H9 (cell line): Measurements from ENCODE around the gene HTATIP2. TPM values are rescaled to one million over a fixed set of nuclear protein-coding genes. Genes with fewer than 3 reads are reported as not detected.

ENCODE experiments used
- DNase-seq: peaks from one replicate; pipeline ENCODE4 v3.0.0-alpha.2; 2017
- H2AFZ ChIP-seq: one replicate; pipeline ENCODE4 v1.6.1; 2013; ENCODE audit warnings: mild to moderate bottlenecking, low read length, control low read depth, moderate library complexity
- H2AK5ac ChIP-seq: 2 replicates; pipeline ENCODE4 v1.6.1; 2013; ENCODE audit warnings: low read length, control low read depth, mixed read lengths; ENCODE audit not compliant: insufficient read length
- H2BK120ac ChIP-seq: one replicate; pipeline ENCODE4 v1.6.1; 2013; ENCODE audit warnings: low read depth, mild to moderate bottlenecking, low read length, control low read depth, inconsistent platforms; ENCODE audit not compliant: poor library complexity, severe bottlenecking
- H2BK12ac ChIP-seq: 2 replicates; pipeline ENCODE4 v1.6.1; 2013; ENCODE audit warnings: low read length, control low read depth, mixed read lengths, low read depth; ENCODE audit not compliant: insufficient read length
- H2BK15ac ChIP-seq: 2 replicates; pipeline ENCODE4 v1.6.1; 2013; ENCODE audit warnings: low read depth, low read length, control low read depth
- H2BK20ac ChIP-seq: one replicate; pipeline ENCODE4 v1.6.1; 2013; ENCODE audit warnings: low read depth, mild to moderate bottlenecking, low read length, control low read depth, inconsistent platforms; ENCODE audit not compliant: poor library complexity, severe bottlenecking
- H2BK5ac ChIP-seq: 2 replicates; pipeline ENCODE4 v1.6.1; 2013; ENCODE audit warnings: low read length, control low read depth, mixed read lengths; ENCODE audit not compliant: insufficient read length
- H3K14ac ChIP-seq: 2 replicates; pipeline ENCODE4 v1.6.1; 2013; ENCODE audit warnings: low read length, control low read depth; ENCODE audit not compliant: insufficient read depth
- H3K18ac ChIP-seq: 2 replicates; pipeline ENCODE4 v1.6.1; 2013; ENCODE audit warnings: low read depth, mild to moderate bottlenecking, mixed read lengths, low read length, control low read depth; ENCODE audit not compliant: insufficient read length
- H3K23ac ChIP-seq: 2 replicates; pipeline ENCODE4 v1.6.1; 2013; ENCODE audit warnings: low read length, control low read depth, mixed read lengths, low read depth; ENCODE audit not compliant: insufficient read length
- H3K23me2 ChIP-seq: 2 replicates; pipeline ENCODE4 v1.6.1; 2013; ENCODE audit warnings: low read depth, mild to moderate bottlenecking, mixed read lengths, low read length, control low read depth; ENCODE audit not compliant: insufficient read length, poor library complexity, severe bottlenecking
- H3K27ac ChIP-seq: 2 replicates; pipeline ENCODE4 v1.5.1; 2013; ENCODE audit warnings: low read length, control low read depth, mixed read lengths, low read depth; ENCODE audit not compliant: insufficient read length
- H3K27me3 ChIP-seq: 2 replicates; pipeline ENCODE4 v1.6.1; 2013; ENCODE audit warnings: low read length, control low read depth, inconsistent platforms; ENCODE audit not compliant: insufficient read depth
- H3K4ac ChIP-seq: 2 replicates; pipeline ENCODE4 v1.6.1; 2013; ENCODE audit warnings: low read depth, mild to moderate bottlenecking, control low read depth, inconsistent platforms, low read length, moderate library complexity
- H3K4me1 ChIP-seq: 2 replicates; pipeline ENCODE4 v1.6.1; 2013; ENCODE audit warnings: low read length, control low read depth, inconsistent platforms; ENCODE audit not compliant: insufficient read depth
- H3K4me2 ChIP-seq: 2 replicates; pipeline ENCODE4 v1.6.1; 2013; ENCODE audit warnings: low read length, control low read depth, mixed read lengths; ENCODE audit not compliant: insufficient read length, insufficient read depth
- H3K56ac ChIP-seq: 2 replicates; pipeline ENCODE4 v1.6.1; 2013; ENCODE audit warnings: low read depth, mild to moderate bottlenecking, mixed read lengths, low read length, control low read depth; ENCODE audit not compliant: insufficient read length
- H3K79me1 ChIP-seq: 2 replicates; pipeline ENCODE4 v1.6.1; 2013; ENCODE audit warnings: low read depth, mild to moderate bottlenecking, moderate library complexity, low read length, control low read depth, inconsistent platforms; ENCODE audit not compliant: insufficient read depth, poor library complexity, severe bottlenecking
- H3K79me2 ChIP-seq: 2 replicates; pipeline ENCODE4 v1.6.1; 2013; ENCODE audit warnings: low read length, control low read depth, inconsistent platforms; ENCODE audit not compliant: insufficient read depth
- H3K9ac ChIP-seq: 2 replicates; pipeline ENCODE4 v1.6.1; 2013; ENCODE audit warnings: low read length, control low read depth, mixed read lengths; ENCODE audit not compliant: insufficient read length; ENCODE audit errors: extremely low read depth
- H3K9me3 ChIP-seq: one replicate; pipeline ENCODE4 v1.6.1; 2013; ENCODE audit warnings: low read depth, low read length, inconsistent platforms; ENCODE audit not compliant: control insufficient read depth
- H3T11ph ChIP-seq: one replicate; pipeline ENCODE4 v1.6.1; 2013; ENCODE audit warnings: mild to moderate bottlenecking, low read length, control low read depth, inconsistent platforms
- H4K20me1 ChIP-seq: one replicate; pipeline ENCODE4 v1.6.1; 2013; ENCODE audit not compliant: control insufficient read depth, insufficient read length, insufficient read depth
- H4K5ac ChIP-seq: 2 replicates; pipeline ENCODE4 v1.6.1; 2013; ENCODE audit warnings: low read depth, mild to moderate bottlenecking, mixed read lengths, low read length, control low read depth; ENCODE audit not compliant: insufficient read length
- H4K8ac ChIP-seq: replicated peaks from 2 replicates; pipeline ENCODE4 v1.6.1; 2013; ENCODE audit warnings: low read length, control low read depth, mixed read lengths, low read depth; ENCODE audit not compliant: insufficient read length
- H4K91ac ChIP-seq: 2 replicates; pipeline ENCODE4 v1.6.1; 2013; ENCODE audit warnings: low read depth, mild to moderate bottlenecking, moderate library complexity, mixed read lengths, low read length, control low read depth; ENCODE audit not compliant: insufficient read length
- H3K27ac Mint-ChIP-seq, 3 experiments: 2 replicates in 2 of 3; 3 replicates in 1 of 3; pipeline ENCODE4 v1.8.0; 2020 to 2021; ENCODE audit warnings: mixed read lengths in 3 of 3, mild to moderate bottlenecking in 1 of 3, moderate library complexity in 1 of 3
- H3K27me3 Mint-ChIP-seq: 2 replicates; pipeline ENCODE4 v1.8.0; 2021; ENCODE audit warnings: low read depth, mild to moderate bottlenecking, moderate library complexity, mixed read lengths
- H3K36me3 Mint-ChIP-seq, 3 experiments: 2 replicates in 2 of 3; 3 replicates in 1 of 3; pipeline ENCODE4 v1.8.0; 2020 to 2021; ENCODE audit warnings: low read depth in 3 of 3, mixed read lengths in 3 of 3; ENCODE audit not compliant: insufficient read depth in 1 of 3
- H3K4me1 Mint-ChIP-seq, 2 experiments: 2 replicates each; pipeline ENCODE4 v1.8.0; 2020; ENCODE audit warnings: mixed read lengths in 2 of 2
- H3K4me3 Mint-ChIP-seq, 2 experiments: 2 replicates in 1 of 2; 3 replicates in 1 of 2; pipeline ENCODE4 v1.8.0; 2020 to 2021; ENCODE audit warnings: mild to moderate bottlenecking in 2 of 2, mixed read lengths in 2 of 2, moderate library complexity in 1 of 2
- H3K9me3 Mint-ChIP-seq, 2 experiments: 2 replicates in 1 of 2; 3 replicates in 1 of 2; pipeline ENCODE4 v1.8.0; 2020; ENCODE audit warnings: mild to moderate bottlenecking in 2 of 2, mixed read lengths in 2 of 2, moderate library complexity in 1 of 2
- CTCF ChIP-seq: fragments of 200-600 bp; sonication (generic); conservative IDR thresholded peaks from 3 replicates; pipeline ENCODE4 v1.8.0; 2021; ENCODE audit warnings: antibody characterized with exemption, mild to moderate bottlenecking
- WGBS: extraction: QIAGEN DNeasy Blood & Tissue Kit; methylation state at CpG from one replicate; pipeline ENCODE4 v1.1.7; 2013; ENCODE audit warnings: missing lambda C conversion rate, low lambda C conversion rate, mixed read lengths; ENCODE audit not compliant: insufficient read length; ENCODE audit errors: extremely low coverage; 5-methylcytosine and 5-hydroxymethylcytosine counted together
- total RNA-seq: library from RNA; stranded (reverse); gene quantifications from 2 replicates; pipeline ENCODE4 v1.2.1, GENCODE V29; 2021

Gene HTATIP2
- total RNA-seq, 1 experiment from 2014 or later = 32.8 TPM

GRCh38 chr11:20351751-20352262, 11.7 kb upstream of the HTATIP2 start:
- H3K4me1 Mint-ChIP-seq = no peaks in the 10 kb centered on the region; a peak in 1 of 4 replicates
- H3K27ac Mint-ChIP-seq = no peak overlapping the region
- Histone ChIP-seq H4K20me1 (no peaks in the 10 kb centered on the region), H3K4ac (no peak overlapping the region), H4K5ac (no peak overlapping the region), H2BK5ac (no peak overlapping the region), H2BK12ac (no peak overlapping the region), H3K23me2 (no peaks in the 10 kb centered on the region), H3K27me3 (no peaks in the 10 kb centered on the region), H3K4me1 (no peaks in the 10 kb centered on the region), H3T11ph (no peak overlapping the region), H3K27ac (no peak overlapping the region), H2BK120ac (no peak overlapping the region), H3K14ac (no peak overlapping the region), H3K56ac (no peak overlapping the region), H2AFZ (no peak overlapping the region), H3K18ac (no peak overlapping the region), H3K9me3 (no peaks in the 10 kb centered on the region), H3K9ac (no peak overlapping the region), H3K23ac (no peak overlapping the region), H4K91ac (no peak overlapping the region), H2BK20ac (no peak overlapping the region), H3K4me2 (no peak overlapping the region), H3K79me2 (no peaks in the 10 kb centered on the region), H3K79me1 (no peaks in the 10 kb centered on the region), H2BK15ac (no peak overlapping the region), H2AK5ac (no peak overlapping the region), H4K8ac (no peak overlapping the region)
- DNase-seq = no peak
- H3K36me3 Mint-ChIP-seq = no peaks in the 10 kb centered on the region
- peaks cover 13% of the 10 kb centered on the region for H3K27me3 Mint-ChIP-seq
- no CpG with 5 or more reads among the region's 2 CpGs for WGBS
- TF ChIP-seq CTCF = no peak
- H3K4me3 Mint-ChIP-seq = no peak overlapping the region
- H3K9me3 Mint-ChIP-seq = no peaks in the 10 kb centered on the region; a peak in 1 of 5 replicates
